NCI-H1930 (cell line): ENCODE measurements around the gene MARK1.
A peak's percentile ranks its signal among the peaks of the same experiment; 100 is the strongest.
"Not testable (repeated sequence)": the region's sequence is repeated elsewhere in the genome, so short reads cannot be mapped to it uniquely, and the experiment has no call there.

Experiments
- DNase-seq, 2 experiments: peaks; one replicate each; lab custom pipeline; 2025; lab: John Stamatoyannopoulos, UW

Gene MARK1

DNA sequence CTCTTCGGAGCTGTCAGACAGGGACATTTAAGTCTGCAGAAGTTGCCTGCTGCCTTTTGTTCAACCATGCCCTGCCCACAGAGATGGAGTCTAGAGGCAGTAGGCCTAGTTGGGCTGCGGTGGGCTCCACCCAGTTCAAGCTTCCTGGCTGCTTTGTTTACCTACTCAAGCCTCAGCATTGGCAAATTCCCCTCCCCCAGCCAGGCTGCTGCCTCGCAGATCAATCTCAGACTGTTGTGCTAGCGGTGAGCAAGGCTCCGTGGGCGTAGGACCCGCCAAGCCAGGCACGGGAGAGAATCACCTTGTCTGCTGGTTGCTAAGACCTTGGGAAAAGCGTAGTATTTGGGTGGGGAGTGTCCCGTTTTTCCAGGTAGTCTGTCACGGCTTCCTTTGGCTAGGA, 83.2 kb downstream of the MARK1 start:
- DNase-seq: not testable (repeated sequence)

GRCh38 chr1:220616836-220617235, 88.9 kb downstream of the MARK1 start:
- DNase-seq: no peak

DNA sequence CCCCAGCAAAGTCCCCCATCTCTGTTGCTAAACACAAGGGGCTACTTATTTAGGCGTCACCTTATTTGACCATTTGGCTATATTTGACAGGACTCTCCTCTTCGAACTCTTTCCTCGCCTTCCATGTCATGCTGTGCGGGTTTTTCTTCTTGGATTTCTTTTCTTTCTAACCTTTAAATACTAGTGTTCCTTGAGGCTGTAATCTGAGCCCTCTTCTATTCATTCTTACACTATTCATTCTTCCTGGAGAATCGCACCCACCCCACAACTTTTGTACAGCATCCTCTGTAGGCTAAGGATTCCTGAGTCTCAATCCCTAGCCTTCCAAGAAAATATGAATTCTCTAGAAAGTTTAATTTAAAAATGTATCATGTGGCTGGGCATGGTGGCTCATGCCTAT, 100.5 kb downstream of the MARK1 start:
- DNase-seq: no peak

GRCh38 chr1:220631238-220631815, 103.4 kb downstream of the MARK1 start:
- peak in 1 of 2 experiments; percentile 16 for DNase-seq

DNA sequence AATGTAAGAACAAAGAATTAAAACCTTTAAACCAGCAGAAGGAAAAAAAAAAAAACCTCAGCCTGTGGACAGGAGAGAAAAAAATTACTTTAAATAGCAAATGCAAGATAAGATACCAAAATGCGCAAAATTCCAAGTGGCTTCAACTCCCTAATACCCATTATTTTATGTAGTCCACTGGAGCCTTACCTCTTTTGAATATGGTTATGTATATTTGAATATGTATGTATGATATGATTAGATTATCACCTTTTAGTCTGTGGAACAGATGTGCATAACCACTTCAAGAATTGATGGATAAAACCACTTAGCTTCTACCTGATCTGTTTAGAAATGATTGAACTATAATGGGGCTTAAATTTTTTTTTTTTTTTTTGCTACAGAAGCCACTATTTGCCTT, 109.8 kb downstream of the MARK1 start:
- no peak for DNase-seq

- DNase-seq: no peak
Measured at GRCh38 chr1:220642285-220642684, 114.3 kb downstream of the MARK1 start.

GRCh38 chr1:220652995-220653394, 125.1 kb downstream of the MARK1 start:
- DNase-seq: no peak

DNA sequence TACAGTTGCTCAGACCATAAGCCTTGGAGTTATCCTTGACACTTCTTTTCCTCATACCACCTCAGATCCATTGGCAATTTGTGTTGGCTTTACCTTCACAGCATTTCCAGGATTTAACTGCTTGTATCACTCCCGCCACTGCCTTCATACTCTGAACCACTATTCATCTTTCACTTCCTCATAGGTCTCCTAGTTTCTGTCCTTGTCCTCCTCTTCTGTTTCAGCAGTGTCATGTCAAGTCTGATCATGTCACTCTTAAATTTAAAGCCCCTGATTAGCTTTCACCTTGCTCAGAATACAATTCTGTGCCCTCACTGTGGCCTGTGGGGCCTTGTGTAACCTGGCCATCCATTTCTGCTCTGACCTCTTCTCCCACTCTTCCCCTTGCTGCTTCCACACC, 127.6 kb downstream of the MARK1 start:
- DNase-seq: no peak

DNA sequence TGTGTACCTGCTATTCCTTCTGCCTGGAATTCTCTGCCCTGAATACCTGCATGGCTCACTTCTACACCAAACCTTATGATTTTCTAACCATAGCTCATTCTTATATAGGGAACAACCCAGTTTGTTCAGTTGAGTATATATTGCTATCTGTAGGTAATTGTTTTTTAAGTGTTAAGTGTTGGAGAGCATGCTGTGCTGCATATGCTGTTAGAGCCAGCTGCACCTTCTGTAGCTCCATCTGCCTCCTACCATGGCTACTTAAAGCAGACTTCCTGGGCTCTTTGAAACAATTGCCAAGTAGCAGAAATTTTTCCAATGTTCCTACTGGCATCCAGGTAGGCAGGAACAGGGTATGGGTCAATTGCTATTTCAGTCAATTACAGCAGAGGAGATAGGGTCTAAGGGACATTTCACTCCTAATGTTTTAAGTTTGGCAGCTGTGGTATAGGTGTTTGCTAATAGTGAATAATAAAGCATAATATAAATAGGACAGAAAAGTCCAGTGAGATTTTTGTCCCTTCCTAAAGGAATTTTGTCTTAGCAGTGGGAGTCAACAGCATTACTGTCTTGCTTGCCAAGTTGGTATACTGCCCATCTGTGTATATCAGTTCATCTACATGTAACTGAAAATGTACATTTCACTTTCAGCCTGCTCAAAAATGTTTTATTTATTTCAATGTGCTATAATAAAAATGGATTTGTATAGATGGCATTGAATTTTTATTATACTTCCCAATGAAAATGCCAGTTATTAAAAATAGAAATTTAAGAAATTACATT, 128.2 kb downstream of the MARK1 start:
- DNase-seq: no peak

DNA sequence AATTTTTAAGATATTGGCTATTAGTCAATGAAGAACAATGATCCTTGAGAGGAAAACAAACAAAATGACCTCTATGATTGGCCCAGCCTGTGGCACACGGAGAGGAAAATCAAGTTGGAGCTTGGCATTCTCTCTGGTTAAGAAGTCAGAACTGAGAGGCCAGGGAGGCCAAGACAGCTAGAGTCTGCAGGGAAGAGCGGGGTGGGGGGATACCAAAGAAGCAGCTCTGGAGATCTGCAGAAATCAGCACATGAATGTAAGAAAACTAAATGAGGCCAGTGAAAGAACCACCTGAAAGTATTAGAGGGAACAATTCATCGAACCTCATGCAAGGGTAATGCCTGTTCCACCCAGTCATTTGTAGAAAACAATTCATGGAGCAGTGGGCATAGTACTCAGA, 138.4 kb downstream of the MARK1 start:
- no peak for DNase-seq

GRCh38 chr1:220669005-220669404, 141.1 kb downstream of the MARK1 start:
- no peak for DNase-seq

GRCh38 chr1:220670365-220670764, 142.4 kb downstream of the MARK1 start:
- no peak for DNase-seq

DNA sequence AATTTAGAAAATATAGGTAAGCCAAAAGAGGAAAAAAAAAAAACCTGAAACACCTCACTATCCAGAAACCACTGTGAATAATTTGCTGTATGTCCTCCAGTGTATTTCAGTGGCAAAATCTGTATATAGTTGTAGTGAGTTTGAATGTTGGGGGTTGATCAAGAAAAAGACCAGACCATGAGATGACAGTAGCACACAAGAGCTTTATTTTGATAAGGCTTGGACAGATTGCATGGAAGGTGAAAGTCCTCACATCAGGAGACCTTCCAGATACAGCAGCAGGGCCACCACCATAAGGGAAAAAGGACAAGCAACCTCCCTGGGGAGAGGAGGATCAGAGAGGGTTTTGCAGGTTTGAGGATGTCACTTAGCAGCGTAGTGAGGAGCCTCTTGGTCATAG, 146.0 kb downstream of the MARK1 start:
- DNase-seq: no peak

DNA sequence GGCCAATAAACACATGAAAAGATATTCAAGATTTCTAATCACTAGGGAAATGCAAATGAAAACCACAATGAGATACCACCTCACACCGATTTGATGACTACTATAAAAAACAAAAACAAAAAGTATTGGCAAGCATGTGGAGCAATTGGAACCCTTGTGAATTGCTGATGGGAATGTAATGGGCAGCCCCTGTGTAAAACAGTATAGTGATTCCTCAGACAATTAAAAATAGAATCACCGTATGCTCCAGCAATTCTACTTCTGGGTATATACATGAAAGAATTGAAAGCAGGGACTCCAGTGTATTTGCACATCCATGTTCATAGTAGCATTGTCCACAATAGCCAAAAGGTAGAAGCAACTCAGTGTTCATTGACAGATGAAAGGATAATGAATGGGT, 149.3 kb downstream of the MARK1 start:
- no peak for DNase-seq

- peak in 1 of 2 experiments; percentile 3 for DNase-seq
Measured at GRCh38 chr1:220680085-220680687, 152.2 kb downstream of the MARK1 start.

DNA sequence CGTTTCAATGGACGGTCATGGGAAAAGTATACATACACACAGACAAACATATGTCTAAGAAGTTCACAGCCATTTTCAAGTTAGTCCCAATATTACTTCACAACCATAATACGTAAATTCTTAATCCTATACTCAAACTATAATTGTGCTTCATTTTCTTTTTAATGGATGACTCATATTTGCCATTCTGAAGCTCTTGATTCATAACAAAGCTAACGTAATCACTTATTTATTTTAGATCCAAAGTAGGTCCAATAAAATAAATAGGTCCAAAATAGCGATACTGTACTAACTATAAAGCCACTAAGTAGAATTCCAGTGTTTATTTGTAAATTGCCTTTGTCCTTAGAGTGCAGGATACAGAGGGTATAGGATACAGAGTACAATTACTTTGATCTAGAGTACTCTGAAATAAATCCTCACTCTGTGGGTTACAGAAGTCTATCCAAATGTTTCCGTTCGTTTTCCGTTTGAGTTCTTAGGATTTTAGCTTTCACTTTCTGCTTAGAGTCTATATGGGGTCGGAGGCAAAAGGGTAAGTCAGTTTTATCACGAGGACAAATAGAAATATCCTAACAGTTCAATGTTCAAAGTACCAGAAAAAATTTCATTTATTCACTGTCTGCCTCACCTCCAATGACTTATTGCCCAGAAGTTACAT, 153.4 kb downstream of the MARK1 start:
- DNase-seq: no peak

DNA sequence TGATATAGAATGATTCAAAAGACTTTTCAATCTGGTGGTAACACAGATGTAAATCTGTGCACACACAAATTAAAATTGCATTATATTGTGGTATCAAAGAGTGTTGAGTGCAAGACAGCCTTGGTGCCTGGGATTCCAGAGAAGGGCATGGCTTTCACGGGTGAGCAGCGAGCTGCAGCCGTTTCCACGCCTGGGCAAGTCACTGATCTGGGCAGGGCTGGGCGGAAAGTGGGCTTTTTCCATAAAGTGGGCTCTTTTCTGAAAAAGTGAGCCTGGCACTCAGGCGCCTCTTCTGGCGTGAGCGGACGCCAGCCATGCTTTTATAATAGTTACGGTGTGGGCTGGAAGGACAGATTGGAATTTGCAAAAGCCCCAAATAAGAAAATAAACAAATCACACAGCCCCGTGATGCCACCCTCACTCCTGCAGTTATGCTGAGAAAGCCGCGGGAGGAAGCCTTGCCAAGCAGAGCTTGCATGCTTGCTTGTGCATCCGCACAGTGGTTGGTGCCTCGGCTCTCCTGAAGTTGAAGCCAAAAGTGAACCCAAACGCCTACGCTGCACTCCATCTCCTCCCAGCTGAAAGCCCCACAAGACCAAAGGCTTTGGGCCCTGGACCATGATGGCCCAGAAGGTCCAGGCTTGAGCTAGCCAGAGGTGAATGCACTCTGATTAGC, 155.1 kb downstream of the MARK1 start:
- DNase-seq: no peak

- DNase-seq: not testable (repeated sequence)
Measured at GRCh38 chr1:220683716-220684115, 155.8 kb downstream of the MARK1 start.

GRCh38 chr1:220684890-220685289, 157.0 kb downstream of the MARK1 start:
- DNase-seq: no peak

DNA sequence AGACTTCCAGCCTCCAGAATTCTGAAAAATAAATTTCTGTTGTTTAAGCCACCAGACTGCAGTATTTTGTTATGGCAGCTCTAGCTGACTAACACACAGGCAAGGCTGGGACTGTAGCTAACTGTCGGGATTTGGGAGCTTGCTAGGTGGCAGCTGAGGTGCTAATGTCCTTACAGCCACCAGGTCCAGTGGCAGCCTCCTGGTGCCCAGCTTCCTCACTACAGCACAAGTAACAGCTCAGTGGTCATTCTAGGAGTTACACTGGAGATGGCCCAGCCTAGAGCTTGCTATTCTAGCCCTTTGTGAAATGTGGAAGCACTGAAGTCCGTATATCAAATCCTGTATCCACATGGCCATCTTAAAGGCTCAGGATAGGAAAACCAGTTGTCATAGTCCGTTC, 157.9 kb downstream of the MARK1 start:
- DNase-seq: no peak

- DNase-seq: no peak
Measured at GRCh38 chr1:220687809-220688208, 159.9 kb downstream of the MARK1 start.

GRCh38 chr1:220689666-220690065, 161.7 kb downstream of the MARK1 start:
- DNase-seq: no peak
